A172 (cell line): Measurements from ENCODE around the gene AUTS2. TPM values are rescaled to one million over a fixed set of nuclear protein-coding genes. Genes with fewer than 3 reads are reported as not detected.

ENCODE experiments used
- DNase-seq: peaks from one replicate; pipeline ENCODE4 v3.0.0-alpha.2; 2015; ENCODE audit warnings: low spot score
- total RNA-seq: library from RNA; depleted of rRNA; stranded (reverse); fragments of >200 nt; shearing (Covaris generic); gene quantifications from 2 replicates; pipeline ENCODE4 v1.2.3, GENCODE V29; 2014

AUTS2 gene
- total RNA-seq, 1 experiment from 2014 or later, result 4.6 TPM

DNA sequence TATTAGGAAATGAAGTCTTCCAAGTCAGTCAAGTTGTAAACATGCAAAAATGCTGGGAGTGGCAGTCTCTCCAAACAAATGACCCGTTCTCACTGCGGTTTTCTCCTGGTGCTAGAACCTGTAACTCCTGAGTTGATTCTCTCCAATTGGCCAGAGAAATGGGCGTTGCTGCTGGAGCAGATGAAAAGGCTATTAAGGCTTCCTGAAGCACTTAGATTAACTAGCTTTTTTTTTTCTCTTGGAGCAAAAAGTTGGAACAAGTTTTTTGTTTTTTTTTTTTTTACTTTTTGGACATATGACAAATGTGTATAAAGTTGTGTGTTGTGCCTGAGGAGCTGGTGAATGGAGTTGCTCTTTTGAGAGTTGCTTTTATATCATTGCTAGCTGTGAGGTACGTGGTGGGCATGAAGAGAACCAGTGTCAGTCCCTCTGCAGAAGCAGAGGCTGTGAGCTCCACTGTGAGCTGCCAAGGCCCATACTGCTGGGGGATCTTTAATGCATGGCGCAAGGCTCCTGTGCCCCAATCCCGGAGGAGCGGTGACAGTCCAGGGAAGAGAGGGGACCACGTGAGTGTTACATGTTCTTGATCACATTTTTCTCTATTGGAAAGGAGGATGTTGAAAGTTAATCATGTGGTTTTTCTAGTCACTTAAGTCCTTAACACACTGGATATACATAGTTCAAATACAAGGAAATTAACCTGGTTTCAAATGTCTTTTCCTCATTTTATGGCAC, 1140.0 kb downstream of the AUTS2 start:
- peak; percentile 75 for DNase-seq

DNA sequence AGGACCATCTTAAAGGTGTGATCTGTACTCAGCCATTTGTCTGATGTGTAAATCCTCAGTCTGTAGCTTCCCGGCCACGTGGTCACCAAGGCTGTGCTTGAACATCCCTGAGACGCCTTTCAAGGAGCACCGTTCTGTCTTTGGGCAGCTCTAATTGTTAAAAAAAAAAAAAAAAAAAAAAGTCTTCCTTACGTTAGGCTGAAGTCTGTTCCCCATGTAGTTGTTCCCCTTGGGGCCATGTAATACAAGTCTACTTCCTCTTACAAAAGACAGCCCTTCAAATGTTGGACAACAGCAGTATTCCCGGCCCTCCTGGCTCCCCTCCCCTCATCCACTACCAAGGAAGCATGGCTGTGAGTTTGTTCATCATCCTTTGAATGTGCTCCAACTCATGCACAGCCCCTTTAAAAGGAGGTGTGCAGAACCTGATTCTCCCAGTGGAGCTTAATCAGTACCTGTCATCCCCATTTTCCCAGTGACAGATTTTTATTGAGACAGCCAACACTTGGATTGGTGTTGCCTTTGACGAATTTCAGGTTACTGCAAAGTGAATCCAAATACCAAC, 1141.5 kb downstream of the AUTS2 start:
- DNase-seq, result no peak

DNA sequence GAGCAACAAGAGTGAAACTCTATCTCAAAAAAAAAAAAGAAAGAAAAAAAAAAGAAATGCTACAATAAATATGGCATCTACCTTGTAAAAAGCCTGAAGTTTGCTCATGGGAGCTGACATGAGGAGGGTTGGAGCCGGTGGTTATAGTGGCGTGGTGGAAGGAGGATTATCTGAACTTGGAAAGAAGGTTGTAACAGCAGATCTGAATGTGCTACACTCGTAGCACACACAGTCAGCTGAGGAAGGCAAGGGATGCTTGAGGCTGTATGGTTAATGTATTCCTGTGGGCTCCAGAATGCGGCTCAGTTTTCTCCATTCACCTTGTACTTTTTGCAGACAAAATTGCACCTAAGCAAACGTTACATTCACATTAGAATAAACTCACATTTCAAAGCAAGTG, 1143.4 kb downstream of the AUTS2 start:
- no peak for DNase-seq

DNA sequence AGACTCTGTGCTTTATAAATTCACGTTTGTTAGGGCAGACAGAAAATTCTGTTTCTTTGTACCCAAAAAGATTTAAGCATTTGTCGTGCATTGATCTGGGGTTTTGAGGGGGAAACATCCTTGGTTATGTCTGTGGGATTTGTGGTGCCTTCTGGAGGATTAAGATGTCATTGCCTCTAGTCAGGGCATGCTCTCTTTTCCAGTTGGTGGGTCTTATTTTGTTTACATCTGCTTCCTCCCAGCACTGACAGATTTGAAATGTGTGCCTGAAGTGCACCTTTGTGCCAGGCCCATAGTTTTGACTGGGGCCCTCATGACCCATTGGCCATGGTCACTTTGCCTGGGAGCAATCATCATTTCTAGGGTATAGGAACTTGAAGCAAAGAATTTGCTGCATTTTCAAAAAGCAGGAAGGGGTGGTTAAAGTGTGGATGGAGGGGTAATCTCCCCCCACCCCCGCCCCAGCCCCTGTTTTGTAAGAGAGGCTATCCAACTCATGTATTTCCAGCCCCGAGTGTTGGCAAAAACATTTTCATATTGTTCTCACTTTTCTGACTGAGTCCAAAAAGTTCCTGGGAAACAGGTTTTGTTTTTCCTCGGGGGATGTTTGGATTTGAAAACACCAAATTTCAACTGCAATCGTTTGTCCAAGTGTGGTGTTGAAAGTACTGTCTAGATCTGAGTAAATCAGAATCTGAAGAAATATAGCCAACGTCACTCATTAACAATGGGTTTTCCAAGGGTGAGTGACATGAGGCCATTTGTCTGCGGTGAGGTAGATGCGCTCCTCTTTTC, 1145.5 kb downstream of the AUTS2 start:
- DNase-seq, result no peak

DNA sequence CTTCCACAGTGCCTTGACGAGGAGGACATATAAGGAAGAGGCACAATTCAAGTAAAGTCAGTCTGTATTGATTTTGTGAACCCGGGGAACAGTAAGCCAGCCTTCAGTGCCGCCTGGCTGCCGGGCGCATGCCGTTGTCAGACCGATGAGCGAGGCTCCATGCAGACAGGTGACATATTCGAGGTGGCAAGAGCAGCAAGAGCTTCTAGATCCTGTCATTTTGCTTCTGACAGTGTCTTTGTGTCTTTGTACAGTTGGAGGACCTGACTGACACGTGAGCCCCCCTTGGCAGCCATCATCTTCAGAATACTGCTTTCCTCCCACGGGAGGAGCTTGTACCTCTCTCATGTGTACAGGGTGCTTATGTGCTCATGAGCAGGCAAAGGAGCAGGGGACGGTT, 1146.2 kb downstream of the AUTS2 start:
- no peak for DNase-seq

DNA sequence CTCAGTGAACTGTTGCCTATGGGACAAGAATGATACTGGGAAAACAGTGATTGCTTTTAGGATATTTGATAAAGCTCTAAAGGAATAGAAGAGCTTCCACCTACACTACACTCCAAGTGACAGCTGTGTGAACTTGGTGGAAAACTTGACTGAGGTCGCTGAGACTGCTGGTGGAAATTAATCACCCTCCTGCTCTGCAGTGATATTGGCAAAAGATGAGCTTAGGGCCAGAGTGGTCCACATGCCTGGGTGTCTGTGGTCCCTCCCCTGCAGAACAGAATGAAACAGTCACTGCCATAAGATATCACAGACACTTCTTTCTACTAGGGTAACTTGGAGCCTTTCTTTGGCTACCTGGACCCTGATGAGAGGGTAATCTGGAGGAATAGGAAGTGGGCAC, 1151.6 kb downstream of the AUTS2 start:
- DNase-seq, result no peak

DNA sequence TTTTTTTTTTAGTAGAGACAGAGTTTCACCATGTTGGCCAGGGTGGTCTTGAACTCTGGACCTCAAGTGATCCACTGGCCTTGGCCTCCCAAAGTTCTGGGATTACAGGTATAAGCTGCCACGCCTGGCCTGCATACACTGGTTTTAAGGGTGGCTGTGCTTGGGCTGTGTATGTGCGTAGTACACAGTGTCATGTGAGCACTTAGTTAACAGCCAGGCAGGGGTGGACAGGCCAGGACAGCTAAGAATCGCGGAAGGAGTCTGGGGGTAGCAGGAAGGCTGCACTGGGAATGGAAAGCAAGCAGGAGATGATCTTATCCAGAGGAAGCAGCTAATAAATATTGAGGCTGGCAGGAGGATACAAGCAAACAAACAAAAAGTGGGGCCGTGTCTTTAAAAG, 1153.6 kb downstream of the AUTS2 start:
- no peak for DNase-seq

DNA sequence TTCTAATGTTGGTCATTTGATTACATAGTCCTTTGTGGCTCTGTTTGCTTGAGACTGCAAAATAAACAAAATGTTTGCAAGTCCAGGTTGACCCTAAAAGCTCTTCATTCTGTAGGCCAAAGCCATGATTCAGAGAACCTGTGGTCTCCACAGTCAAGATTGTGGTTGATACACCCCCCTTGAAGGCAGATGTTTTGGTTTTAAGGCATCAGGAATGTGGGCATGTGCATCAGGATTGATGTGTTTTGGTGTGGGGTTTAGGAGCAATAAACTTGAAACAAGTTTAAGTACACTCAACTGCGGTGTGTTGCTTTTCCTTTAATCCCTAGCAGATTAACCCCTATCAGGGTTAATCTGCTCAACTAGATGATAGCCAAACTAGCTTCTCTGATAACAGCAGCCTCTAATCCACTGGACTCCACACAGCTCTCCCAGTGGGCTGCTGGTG, 1154.5 kb downstream of the AUTS2 start:
- DNase-seq, result peak; percentile 75

DNA sequence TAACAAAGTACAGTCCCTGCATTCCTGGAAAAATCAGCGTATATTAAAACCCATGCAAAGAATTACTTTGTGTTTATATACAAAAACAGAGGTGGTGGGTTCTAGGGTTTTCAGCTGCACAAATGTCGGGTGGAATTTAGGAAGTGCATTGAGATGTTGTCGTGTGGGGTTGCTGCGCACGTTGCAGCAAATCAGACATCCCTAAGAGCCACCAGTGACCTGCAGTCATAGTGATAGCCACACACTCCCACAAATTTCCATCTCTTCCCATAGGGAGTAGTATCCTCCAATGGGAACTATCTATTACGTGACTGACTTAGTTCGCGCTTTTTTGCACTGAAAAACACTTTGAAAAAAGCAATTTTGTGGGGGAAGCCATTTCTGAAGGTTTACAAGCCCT, 1158.5 kb downstream of the AUTS2 start:
- DNase-seq, result no peak

DNA sequence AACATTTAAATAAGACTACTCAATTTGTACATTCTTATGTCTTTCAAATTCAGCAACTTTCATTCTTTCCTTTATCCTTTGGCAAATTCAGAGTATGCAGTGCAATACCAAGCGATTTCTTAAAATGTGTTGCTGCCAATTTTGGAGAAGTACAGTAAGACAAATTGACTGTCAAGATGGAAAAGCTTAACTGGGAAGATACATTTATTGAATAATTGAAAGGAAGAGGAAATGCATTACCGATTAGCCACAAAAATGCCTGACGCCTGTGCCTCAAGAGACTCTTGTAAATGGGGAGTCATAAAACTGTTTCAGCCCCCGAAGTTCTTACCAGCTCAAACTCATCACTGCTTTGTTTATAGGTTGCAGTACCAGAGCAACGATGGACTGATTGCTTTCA, 1160.4 kb downstream of the AUTS2 start:
- DNase-seq, result no peak

DNA sequence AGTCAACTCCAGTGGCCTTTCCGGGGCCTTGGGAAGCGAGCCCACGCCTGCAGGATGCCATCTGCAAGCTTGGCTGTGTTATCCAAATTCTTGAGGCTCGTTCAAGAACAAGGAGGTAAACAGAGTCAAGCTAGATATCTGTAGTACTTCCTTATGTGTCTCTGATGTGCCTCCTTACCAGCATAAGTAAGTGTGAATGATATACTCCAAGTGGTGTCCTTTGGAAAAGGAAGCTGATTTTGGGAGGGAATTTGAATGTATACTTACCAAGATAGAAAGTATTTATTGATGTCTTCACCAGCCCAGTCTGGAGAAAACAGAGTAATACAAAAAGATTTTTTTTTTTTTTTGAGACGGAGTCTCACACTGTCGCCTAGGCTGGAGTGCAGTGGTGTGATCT, 1161.4 kb downstream of the AUTS2 start:
- DNase-seq, result no peak

DNA sequence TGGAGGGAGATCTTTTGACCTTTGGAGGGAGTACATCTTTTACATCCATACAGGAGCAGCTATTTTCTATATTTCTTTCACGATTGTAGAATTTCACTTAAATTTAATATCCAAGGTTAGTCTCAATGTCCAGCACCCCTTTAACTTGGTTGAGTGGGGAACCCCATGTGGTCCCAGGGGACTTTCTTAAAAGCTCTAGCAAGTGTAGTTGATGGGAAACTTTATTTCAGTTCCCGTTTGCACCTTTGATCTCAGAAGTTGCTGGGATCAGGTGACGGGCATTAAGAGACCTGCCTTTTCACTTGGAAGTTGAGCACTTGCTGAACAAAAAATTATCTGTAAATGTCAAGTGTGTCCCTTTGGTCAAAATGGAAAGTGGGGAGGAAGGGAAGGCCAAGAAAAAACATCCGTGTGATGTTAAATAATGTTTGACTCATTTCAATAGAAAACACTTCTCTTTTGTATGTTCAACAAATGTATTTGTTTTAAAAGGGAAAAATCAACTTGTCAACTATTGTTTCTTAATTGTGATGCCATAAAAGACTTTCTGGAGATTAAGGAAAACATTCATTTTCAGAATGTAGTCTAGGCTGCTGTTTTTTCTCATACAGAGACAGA, 1163.5 kb downstream of the AUTS2 start:
- DNase-seq, result no peak

DNA sequence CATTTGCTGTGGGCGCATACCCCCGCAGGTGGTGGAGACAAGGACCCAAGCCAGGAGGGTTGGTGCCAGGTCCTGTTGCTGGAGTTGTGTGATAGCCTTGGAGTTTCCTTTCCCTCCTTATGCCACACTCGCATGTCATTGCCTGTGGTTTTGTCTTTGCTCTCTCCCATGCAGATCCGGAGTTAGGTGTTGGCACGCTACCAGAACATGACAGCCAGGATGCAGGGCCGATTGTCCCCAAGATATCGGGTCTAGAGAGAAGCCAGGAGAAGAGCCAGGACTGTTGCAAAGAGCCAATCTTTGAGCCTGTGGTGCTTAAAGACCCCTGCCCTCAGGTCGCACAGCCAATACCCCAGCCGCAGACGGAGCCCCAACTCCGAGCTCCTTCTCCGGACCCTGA, 1164.4 kb downstream of the AUTS2 start:
- no peak for DNase-seq

DNA sequence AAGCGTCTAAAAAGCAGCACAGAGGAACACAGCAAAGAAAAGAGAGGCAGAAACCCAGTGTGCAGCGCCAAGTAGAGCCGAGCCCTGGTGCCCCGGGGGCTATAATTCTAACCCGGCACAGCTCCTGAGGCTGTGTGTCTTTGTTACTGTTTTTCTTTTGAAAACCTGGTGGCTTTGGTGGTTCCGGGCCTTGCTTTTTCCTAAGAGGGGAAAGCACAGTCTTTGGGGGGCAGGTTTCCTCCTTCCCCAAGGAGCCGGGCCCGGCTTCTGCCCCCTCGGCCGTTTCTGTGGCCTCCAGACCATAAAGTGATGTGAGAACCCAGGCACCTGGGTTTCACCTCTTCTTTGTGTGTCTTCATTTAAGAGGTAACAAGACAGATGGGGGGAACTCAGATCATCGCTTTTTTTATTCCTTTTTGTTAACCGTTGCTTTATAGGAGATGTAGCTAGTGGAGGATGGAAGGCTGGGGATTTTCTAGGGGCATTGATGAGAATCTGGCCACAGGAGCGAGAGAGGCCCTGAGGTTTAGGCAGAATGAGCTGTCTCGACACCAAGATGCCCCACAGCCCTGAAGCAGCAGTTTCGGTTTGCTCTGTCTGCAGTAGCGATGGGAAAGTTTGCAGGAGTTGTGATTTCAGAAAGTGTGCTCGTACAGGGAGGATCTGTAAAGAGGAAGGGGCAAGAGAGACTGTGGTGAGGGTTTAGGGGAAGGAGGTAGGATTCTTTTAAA, 1165.9 kb downstream of the AUTS2 start:
- no peak for DNase-seq

DNA sequence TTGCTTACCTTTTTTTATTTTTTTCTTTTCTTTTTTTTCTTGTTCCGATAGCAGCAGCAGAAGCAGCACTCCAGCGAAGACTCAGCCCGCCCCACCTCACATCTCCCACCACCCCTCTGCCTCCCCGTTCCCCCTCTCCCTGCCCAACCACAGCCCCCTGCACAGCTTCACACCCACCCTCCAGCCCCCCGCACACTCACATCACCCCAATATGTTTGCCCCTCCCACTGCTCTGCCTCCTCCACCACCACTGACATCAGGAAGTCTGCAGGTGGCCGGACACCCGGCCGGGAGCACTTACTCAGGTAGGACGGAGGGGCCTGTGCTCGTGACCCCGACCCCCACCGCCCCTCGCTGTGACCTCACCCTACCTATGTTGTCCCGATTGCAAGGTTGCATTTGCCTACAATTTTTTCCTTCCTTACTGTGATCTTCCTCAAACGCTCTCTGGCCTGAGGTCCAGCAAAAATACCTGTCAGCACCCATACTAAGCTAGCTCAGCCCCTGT, 1166.5 kb downstream of the AUTS2 start:
- DNase-seq, result no peak

DNA sequence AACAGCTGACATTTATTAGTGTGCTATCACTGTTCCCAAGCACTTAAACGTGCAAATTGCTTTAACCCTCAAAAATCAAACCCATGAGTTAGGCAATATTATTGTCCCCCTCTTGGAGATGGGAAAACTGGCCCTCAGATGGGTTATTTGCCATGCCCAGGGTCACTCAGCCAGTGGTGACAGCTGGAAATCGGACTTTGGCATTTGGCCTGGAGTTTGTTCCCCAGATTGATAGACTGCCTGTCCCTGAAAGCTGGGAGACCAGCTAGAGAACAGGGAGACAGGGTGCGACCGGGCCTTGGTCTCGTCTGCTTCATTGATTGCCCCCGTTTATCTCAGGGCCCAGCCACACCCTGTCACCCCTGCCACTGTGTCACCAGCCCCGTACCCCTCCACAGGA, 1167.4 kb downstream of the AUTS2 start:
- no peak for DNase-seq

DNA sequence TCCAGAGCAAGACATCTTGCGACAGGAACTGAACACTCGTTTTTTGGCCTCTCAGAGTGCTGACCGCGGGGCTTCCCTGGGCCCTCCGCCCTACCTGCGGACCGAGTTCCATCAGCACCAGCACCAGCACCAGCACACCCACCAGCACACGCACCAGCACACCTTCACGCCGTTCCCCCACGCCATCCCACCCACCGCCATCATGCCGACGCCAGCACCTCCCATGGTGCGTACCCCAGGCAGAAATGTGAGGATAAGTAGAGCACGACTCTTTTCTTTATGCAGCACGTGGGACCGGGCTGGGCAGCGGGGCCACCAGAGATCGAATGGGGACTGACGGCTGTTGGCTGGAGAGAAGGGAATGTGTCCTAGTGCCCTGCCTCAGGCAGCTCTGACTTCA, 1167.8 kb downstream of the AUTS2 start:
- DNase-seq, result no peak

DNA sequence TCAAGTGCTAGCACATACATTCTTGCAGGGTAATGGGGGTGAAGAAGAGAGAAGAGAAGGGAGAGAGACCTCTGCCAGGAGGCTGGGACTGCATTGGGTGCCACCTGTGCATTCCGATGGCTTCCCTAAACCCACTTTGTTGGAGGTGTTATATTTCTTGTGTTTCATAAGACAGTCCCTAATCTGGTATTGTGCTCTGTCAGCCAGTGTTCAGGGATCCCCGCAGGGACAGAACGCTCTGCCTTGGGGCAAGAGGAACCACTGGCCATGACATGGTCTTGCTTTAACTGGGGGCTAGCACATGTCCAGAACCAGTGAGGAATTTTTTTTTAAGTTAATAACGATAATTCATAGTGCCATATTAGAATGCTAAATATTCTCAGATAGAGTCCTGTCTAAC, 1168.4 kb downstream of the AUTS2 start:
- DNase-seq, result no peak

DNA sequence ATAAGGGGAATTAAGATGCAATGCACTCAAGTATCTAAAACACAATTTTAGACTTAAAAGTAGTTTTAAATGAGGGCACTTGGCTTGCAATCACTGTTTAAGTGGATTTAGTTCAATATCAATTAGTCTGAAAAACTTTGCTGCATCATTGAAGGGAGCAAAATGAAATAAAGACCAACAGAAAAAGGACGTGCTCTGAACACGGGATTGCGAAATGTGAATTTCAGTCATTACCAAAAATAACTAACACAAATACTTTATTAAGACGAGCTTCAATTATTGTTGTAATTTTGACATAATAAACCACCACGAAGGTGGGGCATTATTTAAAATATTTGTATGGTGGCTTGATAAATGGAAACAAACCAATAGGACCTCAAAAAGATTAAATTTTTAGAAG, 1171.9 kb downstream of the AUTS2 start:
- no peak for DNase-seq

DNA sequence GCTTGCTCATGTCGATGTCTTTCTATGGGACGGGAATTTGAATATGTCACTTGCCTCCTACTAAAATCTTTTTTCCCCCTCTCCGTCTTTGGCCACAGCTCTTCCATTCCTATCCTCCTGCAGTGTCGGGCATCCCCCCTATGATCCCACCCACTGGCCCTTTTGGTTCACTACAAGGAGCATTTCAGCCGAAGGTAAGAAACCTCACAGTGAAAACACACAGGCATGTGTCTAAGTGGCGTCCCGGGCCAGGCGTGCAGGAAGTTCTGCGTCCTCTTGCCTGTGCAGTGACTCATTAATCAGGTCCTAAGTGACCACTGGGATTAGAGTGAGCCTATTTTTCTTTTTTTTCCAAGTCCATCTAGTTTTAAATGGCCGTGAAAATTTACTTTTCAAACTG, 1173.2 kb downstream of the AUTS2 start:
- DNase-seq, result no peak

DNA sequence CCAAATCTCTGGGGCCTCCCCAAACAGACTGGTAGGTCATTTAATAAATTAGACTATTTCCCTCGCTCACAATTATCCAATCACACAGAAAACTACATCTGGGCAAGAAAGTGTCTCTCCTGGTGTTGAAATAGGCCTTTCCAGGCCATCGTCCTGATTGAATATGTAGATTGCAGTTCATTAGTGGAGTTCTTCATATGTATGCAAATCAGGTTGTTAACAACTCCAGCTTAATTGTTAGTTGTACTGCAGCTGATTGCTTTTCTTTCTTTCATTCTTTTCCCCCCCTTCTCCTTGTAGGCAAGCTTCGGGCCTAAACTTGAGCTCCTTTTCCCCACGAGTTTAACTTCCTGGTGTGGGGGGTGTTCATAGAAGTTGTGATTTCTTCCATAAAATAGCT, 1174.6 kb downstream of the AUTS2 start:
- DNase-seq, result no peak

DNA sequence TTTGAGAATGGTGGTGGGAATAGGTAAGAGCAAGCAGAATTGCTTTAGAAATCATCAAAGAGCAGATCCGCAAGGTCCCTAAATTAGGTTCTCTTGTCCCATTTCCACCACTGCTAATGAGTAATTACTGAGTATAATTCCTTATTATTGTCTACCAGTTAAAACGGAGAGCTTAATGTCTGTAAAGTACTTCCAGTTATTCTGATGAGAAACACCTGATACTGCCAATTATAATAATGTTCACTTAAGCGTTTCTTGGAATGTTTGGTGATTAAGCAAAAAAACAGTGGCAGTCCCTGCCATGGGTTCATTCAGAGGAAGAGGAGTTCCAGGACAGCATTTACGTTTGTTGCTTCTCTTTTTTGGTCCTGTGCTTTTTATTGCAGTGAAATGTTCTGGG, 1175.1 kb downstream of the AUTS2 start:
- no peak for DNase-seq
